Retinal pigment epithelial cell (primary cell): ENCODE data around the gene KBTBD7.
A peak's percentile ranks its signal among the peaks of the same experiment; 100 is the strongest.

Source experiments
- DNase-seq: peaks from one replicate; pipeline ENCODE4 v3.0.0-alpha.2; 2010; ENCODE audit warnings: low read depth
- H3K4me3 ChIP-seq: 2 replicates; pipeline ENCODE4 v1.5.1; 2011; ENCODE audit warnings: mild to moderate bottlenecking, low read length, control low read depth, moderate library complexity
- CTCF ChIP-seq: conservative IDR thresholded peaks from 2 replicates; pipeline ENCODE4 v1.5.1; 2011; ENCODE audit warnings: low read depth, low read length, control low read depth, inconsistent platforms

Gene KBTBD7

DNA sequence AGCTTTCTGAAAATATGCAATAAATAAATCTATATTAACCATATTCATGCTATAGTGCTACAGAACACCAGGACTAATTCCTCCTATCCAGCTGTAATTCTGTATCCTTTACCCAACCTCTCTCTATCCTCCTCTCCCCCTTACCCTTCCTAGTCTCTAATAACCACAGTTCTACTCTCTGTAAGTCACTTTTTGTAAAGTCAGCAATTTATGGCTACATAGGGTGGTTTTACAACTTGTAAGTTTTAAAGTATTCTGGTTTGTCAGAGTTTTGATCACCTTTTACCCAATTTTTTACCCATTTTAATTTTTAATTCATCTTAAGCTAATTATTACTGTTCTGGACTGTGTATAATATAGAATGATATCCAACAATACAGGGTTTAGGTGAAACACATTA lies 35.0 kb upstream of the KBTBD7 start:
- TF ChIP-seq CTCF = no peak
- no peak for DNase-seq
- no peak overlapping the region for H3K4me3 ChIP-seq

DNA sequence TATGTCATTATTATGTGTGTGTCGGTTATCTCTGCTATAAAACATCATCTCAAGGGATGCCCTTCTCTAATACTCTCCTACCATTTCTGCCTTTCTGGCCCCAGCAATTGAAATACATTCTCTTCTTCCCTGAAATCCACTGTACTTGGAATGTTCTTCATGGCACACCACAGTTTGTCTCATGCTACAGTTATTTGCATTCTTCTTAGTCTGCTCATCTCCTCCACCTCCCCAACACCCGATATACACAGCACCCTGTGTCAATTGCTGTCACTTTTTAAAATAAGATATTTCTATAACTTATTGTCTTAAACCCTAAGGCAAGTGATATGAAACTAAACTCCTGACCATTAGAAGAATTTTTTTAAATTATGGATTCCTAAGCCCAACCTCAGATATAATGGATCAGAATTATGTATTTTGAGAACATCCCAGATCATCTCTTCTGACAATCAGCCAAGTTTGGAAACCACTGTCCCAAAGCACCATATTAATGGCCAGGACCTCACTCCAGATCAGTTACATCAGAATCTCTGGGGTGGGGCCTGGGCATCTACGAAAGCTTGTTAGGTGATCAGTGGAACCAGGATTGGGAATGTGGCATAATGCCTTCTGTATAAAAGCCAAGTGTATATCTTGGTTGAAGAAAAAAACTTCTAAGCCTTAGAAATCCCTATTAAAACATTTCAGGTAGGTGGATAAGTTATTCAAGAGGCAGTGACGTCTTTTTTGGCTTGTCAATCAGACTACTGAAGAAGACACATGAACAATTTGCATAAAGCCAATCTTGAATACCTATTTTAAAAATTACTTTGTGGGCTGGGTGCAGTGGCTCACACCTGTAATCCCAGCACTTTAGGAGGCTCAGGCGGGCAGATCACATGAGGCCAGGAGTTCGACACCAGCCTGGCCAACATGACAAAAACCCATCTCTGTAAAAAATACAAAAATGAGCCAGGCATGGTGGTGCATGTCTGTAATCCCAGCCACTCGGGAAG lies 30.0 kb upstream of the KBTBD7 start:
- DNase-seq = no peak
- TF ChIP-seq CTCF = no peak
- no peak overlapping the region for H3K4me3 ChIP-seq

- no peak for DNase-seq
- TF ChIP-seq CTCF = peak; percentile 79
Measured at GRCh38 chr13:41222259-41222852, 28.0 kb upstream of the KBTBD7 start.

DNA sequence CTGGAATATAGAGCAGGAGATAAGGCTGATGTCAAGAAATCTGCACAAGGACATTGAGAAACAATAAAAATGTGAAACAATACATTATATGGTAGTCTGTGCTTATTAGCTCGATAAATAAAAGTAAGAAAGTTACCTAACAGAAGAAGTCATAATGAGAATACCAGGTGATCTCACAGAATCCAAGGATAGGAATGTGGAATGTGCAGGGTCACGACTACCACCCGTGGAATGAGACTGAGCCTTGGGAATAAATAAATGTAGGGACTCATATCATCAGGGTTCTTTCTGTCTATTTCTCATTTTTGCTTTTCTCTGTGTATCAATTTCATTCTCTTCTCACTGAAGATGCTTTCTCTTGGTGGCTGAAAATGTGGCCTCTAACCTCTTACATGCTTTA lies 26.0 kb upstream of the KBTBD7 start:
- H3K4me3 ChIP-seq = no peak overlapping the region
- no peak for DNase-seq
- no peak for TF ChIP-seq CTCF

More at GRCh38 chr13:41222259-41222852, 28.0 kb upstream of the KBTBD7 start:
- no peak overlapping the region for H3K4me3 ChIP-seq

DNA sequence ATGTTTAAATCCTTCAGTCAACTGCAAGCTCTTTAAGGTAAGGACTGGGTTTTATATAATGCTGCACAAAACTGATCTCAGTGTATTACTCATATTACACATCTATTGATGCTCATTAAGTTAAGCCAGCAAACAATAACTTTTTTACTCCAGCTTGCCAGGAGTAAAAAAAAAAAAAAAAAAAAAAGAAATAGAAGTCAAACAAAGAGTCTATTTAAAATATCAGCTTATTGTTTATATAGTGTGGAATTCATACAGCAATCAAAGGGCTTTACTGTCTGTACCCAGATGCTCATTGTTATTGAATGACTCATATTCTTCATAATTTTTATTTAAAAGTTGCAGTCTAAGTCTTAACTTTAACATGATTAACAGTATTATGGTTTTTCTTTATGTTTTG lies 21.8 kb upstream of the KBTBD7 start:
- H3K4me3 ChIP-seq = no peak overlapping the region
- DNase-seq = peak; percentile 87
- TF ChIP-seq CTCF = no peak

DNA sequence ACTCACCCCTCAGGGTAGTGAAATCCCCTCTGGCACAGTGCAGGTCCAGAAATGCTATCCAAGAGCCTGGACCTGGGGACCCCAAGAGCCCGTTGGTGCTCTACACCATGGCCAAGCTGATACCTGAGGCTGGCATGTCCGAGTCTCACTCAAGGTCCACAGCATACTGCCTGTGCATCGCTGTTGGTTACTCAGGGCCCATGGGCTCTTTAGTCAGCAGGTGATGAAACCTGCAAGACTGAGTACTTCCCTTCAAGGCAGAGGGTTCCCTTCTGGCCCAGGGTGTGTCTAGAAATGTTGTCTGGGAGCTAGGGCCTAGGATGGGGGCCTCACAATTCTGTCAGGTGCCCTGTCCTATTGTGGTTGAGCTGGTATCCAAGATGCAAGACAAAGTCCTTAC lies 19.6 kb upstream of the KBTBD7 start:
- no peak overlapping the region for H3K4me3 ChIP-seq
- no peak for DNase-seq
- TF ChIP-seq CTCF = no peak
